GM23248 (cell line): ENCODE measurements around the gene HMG20A.
"Not testable (repeated sequence)": the region's sequence is repeated elsewhere in the genome, so short reads cannot be mapped to it uniquely, and the experiment has no call there.

Experiments used
- EZH2 ChIP-seq: fragments of 200-600 bp; sonication (generic); IDR thresholded peaks from 2 replicates; pipeline ENCODE4 v1.6.1; 2018; ENCODE audit warnings: antibody characterized with exemption, mild to moderate bottlenecking; ENCODE audit not compliant: insufficient read depth, poor library complexity, severe bottlenecking
- EZH2phosphoT487 ChIP-seq: fragments of 200-600 bp; sonication (generic); IDR thresholded peaks from 2 replicates; pipeline ENCODE4 v1.6.1; 2018; ENCODE audit warnings: antibody characterized with exemption, moderate library complexity, mild to moderate bottlenecking, low read depth; ENCODE audit not compliant: insufficient read depth

GRCh38 chr15:77406173-77406759, 14.4 kb upstream of the HMG20A start:
- TF ChIP-seq EZH2phosphoT487, EZH2: not testable (repeated sequence)
